ENCODE results near the gene SLC13A3. TPM values are rescaled to one million over a fixed set of nuclear protein-coding genes. Genes with fewer than 3 reads are reported as not detected.

The SLC13A3 gene
- total and polyA plus RNA-seq, 4 donors: 1.1 to 2.4 (median 2.0) TPM

- peaks cover 0 to 2% (median 0%) of the 10 kb centered on the region in 5 donors for H3K4me1 ChIP-seq (ENCODE audit: control insufficient read depth in 5 of 5, insufficient read depth in 5 of 5, low read length in 5 of 5)
- ATAC-seq (ENCODE audit: insufficient read depth, low FRiP score) (no peak), DNase-seq (no peak)
- no peaks in the 10 kb centered on the region for H3K27me3 ChIP-seq (ENCODE audit: control insufficient read depth in 3 of 3, insufficient read depth in 3 of 3, low read length in 2 of 3)
- 97 to 98% methylated on average over 3 of the region's 3 CpGs for WGBS, 2 donors
- no peak overlapping the region for H3K27ac ChIP-seq (ENCODE audit: low read depth in 1 of 2, low read length in 1 of 2)
- no peak overlapping the region for H3K4me3 ChIP-seq
- H3K36me3 ChIP-seq (ENCODE audit: control insufficient read depth in 4 of 4, insufficient read depth in 4 of 4, low read length in 4 of 4): peaks cover 0 to 3% (median 1%) of the 10 kb centered on the region in 4 donors
- no peak for TF ChIP-seq CTCF (IDR thresholded peaks at IDR 0.05; ENCODE audit: control extremely low read depth, extremely low read depth)
- no peak overlapping the region for H3K9ac ChIP-seq (ENCODE audit: insufficient read depth in 1 of 2, low read length in 2 of 2)
- peaks cover 0 to 6% (median 0%) of the 10 kb centered on the region in 4 donors for H3K9me3 ChIP-seq (ENCODE audit: control insufficient read depth in 4 of 4, insufficient read depth in 3 of 4, low read length in 3 of 4)
Observed at GRCh38 chr20:46663531-46663930, 12.3 kb upstream of the SLC13A3 start.

- Histone ChIP-seq H3K9me3 (ENCODE audit: control insufficient read depth in 4 of 4, insufficient read depth in 3 of 4, low read length in 3 of 4) (peaks cover 0 to 6% (median under 1%) of the 10 kb centered on the region in 4 donors), H3K27me3 (ENCODE audit: control insufficient read depth in 3 of 3, insufficient read depth in 3 of 3, low read length in 2 of 3) (no peaks in the 10 kb centered on the region), H3K36me3 (ENCODE audit: control insufficient read depth in 4 of 4, insufficient read depth in 4 of 4, low read length in 4 of 4) (peaks cover 0 to 3% (median 1%) of the 10 kb centered on the region in 4 donors), H3K27ac (ENCODE audit: low read depth in 1 of 2, low read length in 1 of 2) (no peak overlapping the region), H3K4me1 (ENCODE audit: control insufficient read depth in 5 of 5, insufficient read depth in 5 of 5, low read length in 5 of 5) (no peaks in the 10 kb centered on the region), H3K9ac (ENCODE audit: insufficient read depth in 1 of 2, low read length in 2 of 2) (no peak overlapping the region), H3K4me3 (no peak overlapping the region)
- DNase-seq (no peak), ATAC-seq (ENCODE audit: insufficient read depth, low FRiP score) (no peak)
- no peak for TF ChIP-seq CTCF (IDR thresholded peaks at IDR 0.05; ENCODE audit: control extremely low read depth, extremely low read depth)
- WGBS, 2 donors: 96 to 100% methylated on average over 1 of the region's 1 CpG
Observed at GRCh38 chr20:46661659-46662058, 10.4 kb upstream of the SLC13A3 start.

- Histone ChIP-seq H3K27ac (ENCODE audit: low read depth in 1 of 2, low read length in 1 of 2) (no peak overlapping the region), H3K36me3 (ENCODE audit: control insufficient read depth in 4 of 4, insufficient read depth in 4 of 4, low read length in 4 of 4) (peaks cover 0 to 2% (median 0%) of the 10 kb centered on the region in 4 donors), H3K4me1 (ENCODE audit: control insufficient read depth in 5 of 5, insufficient read depth in 5 of 5, low read length in 5 of 5) (no peaks in the 10 kb centered on the region), H3K9ac (ENCODE audit: insufficient read depth in 1 of 2, low read length in 2 of 2) (no peak overlapping the region), H3K27me3 (ENCODE audit: control insufficient read depth in 3 of 3, insufficient read depth in 3 of 3, low read length in 2 of 3) (no peaks in the 10 kb centered on the region), H3K9me3 (ENCODE audit: control insufficient read depth in 4 of 4, insufficient read depth in 3 of 4, low read length in 3 of 4) (peaks cover 0 to 6% (median under 1%) of the 10 kb centered on the region in 4 donors), H3K4me3 (no peak overlapping the region)
- no peak for ATAC-seq (ENCODE audit: insufficient read depth, low FRiP score)
- TF ChIP-seq CTCF (IDR thresholded peaks at IDR 0.05; ENCODE audit: control extremely low read depth, extremely low read depth): no peak
- WGBS, 2 donors: 92 to 93% methylated on average over 4 of the region's 4 CpGs
- no peak for DNase-seq
Observed at GRCh38 chr20:46660487-46660886, 9.2 kb upstream of the SLC13A3 start.

GRCh38 chr20:46657618-46658017 lies 6.4 kb upstream of the SLC13A3 start:
- H3K36me3 ChIP-seq (ENCODE audit: control insufficient read depth in 4 of 4, insufficient read depth in 4 of 4, low read length in 4 of 4): peaks cover 0 to 2% (median 0%) of the 10 kb centered on the region in 4 donors
- H3K9me3 ChIP-seq (ENCODE audit: control insufficient read depth in 4 of 4, insufficient read depth in 3 of 4, low read length in 3 of 4): peaks cover 0 to 6% (median under 1%) of the 10 kb centered on the region in 4 donors
- ATAC-seq (ENCODE audit: insufficient read depth, low FRiP score) (no peak), DNase-seq (no peak)
- no peaks in the 10 kb centered on the region for H3K4me1 ChIP-seq (ENCODE audit: control insufficient read depth in 5 of 5, insufficient read depth in 5 of 5, low read length in 5 of 5)
- no peak overlapping the region for H3K4me3 ChIP-seq
- no peak for TF ChIP-seq CTCF (IDR thresholded peaks at IDR 0.05; ENCODE audit: control extremely low read depth, extremely low read depth)
- H3K27me3 ChIP-seq (ENCODE audit: control insufficient read depth in 3 of 3, insufficient read depth in 3 of 3, low read length in 2 of 3): no peaks in the 10 kb centered on the region
- no peak overlapping the region for H3K9ac ChIP-seq (ENCODE audit: insufficient read depth in 1 of 2, low read length in 2 of 2)
- 80 to 87% methylated on average over 7 of the region's 7 CpGs for WGBS, 2 donors
- H3K27ac ChIP-seq (ENCODE audit: low read depth in 1 of 2, low read length in 1 of 2): no peak overlapping the region
